ENCODE measurements around the gene ACTL8. TPM values are rescaled to one million over a fixed set of nuclear protein-coding genes. Genes with fewer than 3 reads are reported as not detected.

Gene ACTL8
- total RNA-seq, 1 donor from 2014 or later = not detected

GRCh38 chr1:17735793-17736192 lies 19.3 kb upstream of the ACTL8 start:
- no peak for DNase-seq (ENCODE audit: low spot score in 2 of 2, unreplicated experiment in 2 of 2)
- Mint-ChIP-seq H3K9me3 (no peaks in the 10 kb centered on the region), H3K36me3 (no peaks in the 10 kb centered on the region), H3K27me3 (ENCODE audit: low read depth) (peaks cover 20% of the 10 kb centered on the region), H3K27ac (no peak overlapping the region), H3K4me3 (no peak overlapping the region), H3K4me1 (no peaks in the 10 kb centered on the region)
- TF ChIP-seq CTCF (IDR thresholded peaks at IDR 0.05; ENCODE audit: unreplicated experiment) = no peak

GRCh38 chr1:17736625-17737024 lies 18.5 kb upstream of the ACTL8 start:
- H3K27me3 Mint-ChIP-seq (ENCODE audit: low read depth) = peaks cover 24% of the 10 kb centered on the region

GRCh38 chr1:17739050-17739449 lies 16.1 kb upstream of the ACTL8 start:
- no peaks in the 10 kb centered on the region for H3K9me3 Mint-ChIP-seq
- TF ChIP-seq CTCF (IDR thresholded peaks at IDR 0.05; ENCODE audit: unreplicated experiment) = no peak
- no peak overlapping the region for H3K27ac Mint-ChIP-seq
- peaks cover 15% of the 10 kb centered on the region for H3K4me1 Mint-ChIP-seq
- peaks cover 32% of the 10 kb centered on the region for H3K27me3 Mint-ChIP-seq (ENCODE audit: low read depth)
- DNase-seq (ENCODE audit: low spot score in 2 of 2, unreplicated experiment in 2 of 2) = no peak
- no peak overlapping the region for H3K4me3 Mint-ChIP-seq
- H3K36me3 Mint-ChIP-seq = no peaks in the 10 kb centered on the region

More at GRCh38 chr1:17736625-17737024, 18.5 kb upstream of the ACTL8 start:
- no peaks in the 10 kb centered on the region for H3K36me3 Mint-ChIP-seq
- no peak for DNase-seq (ENCODE audit: low spot score in 2 of 2, unreplicated experiment in 2 of 2)
- no peaks in the 10 kb centered on the region for H3K4me1 Mint-ChIP-seq
- H3K9me3 Mint-ChIP-seq = no peaks in the 10 kb centered on the region
- H3K27ac Mint-ChIP-seq = no peak overlapping the region
- TF ChIP-seq CTCF (IDR thresholded peaks at IDR 0.05; ENCODE audit: unreplicated experiment) = no peak
- no peak overlapping the region for H3K4me3 Mint-ChIP-seq

GRCh38 chr1:17741052-17741451 lies 14.1 kb upstream of the ACTL8 start:
- peaks cover 15% of the 10 kb centered on the region for H3K4me1 Mint-ChIP-seq
- no peak for DNase-seq (ENCODE audit: low spot score in 2 of 2, unreplicated experiment in 2 of 2)
- no peak overlapping the region for H3K4me3 Mint-ChIP-seq
- H3K27ac Mint-ChIP-seq = no peak overlapping the region
- H3K9me3 Mint-ChIP-seq = no peaks in the 10 kb centered on the region
- no peaks in the 10 kb centered on the region for H3K36me3 Mint-ChIP-seq
- H3K27me3 Mint-ChIP-seq (ENCODE audit: low read depth) = peaks cover 35% of the 10 kb centered on the region
- TF ChIP-seq CTCF (IDR thresholded peaks at IDR 0.05; ENCODE audit: unreplicated experiment) = no peak

GRCh38 chr1:17742583-17742982 lies 12.6 kb upstream of the ACTL8 start:
- Mint-ChIP-seq H3K9me3 (no peaks in the 10 kb centered on the region), H3K4me1 (peaks cover 17% of the 10 kb centered on the region), H3K36me3 (no peaks in the 10 kb centered on the region), H3K4me3 (no peak overlapping the region), H3K27me3 (ENCODE audit: low read depth) (peaks cover 35% of the 10 kb centered on the region), H3K27ac (peak overlapping the region; percentile 64)
- peak in 1 of 2 experiments; percentile 48 for DNase-seq (ENCODE audit: low spot score in 2 of 2, unreplicated experiment in 2 of 2)
- no peak for TF ChIP-seq CTCF (IDR thresholded peaks at IDR 0.05; ENCODE audit: unreplicated experiment)

Data from mesothelial cell of epicardium (in vitro differentiated cells).